Measurements from ENCODE around the gene TECPR2.
A peak's percentile ranks its signal among the peaks of the same experiment; 100 is the strongest.
"Not testable (repeated sequence)": the region's sequence is repeated elsewhere in the genome, so short reads cannot be mapped to it uniquely, and the experiment has no call there.

The TECPR2 gene

GRCh38 chr14:102513899-102514772, 151.4 kb downstream of the TECPR2 start:
- no peak for ATAC-seq
- H3K9me3 Mint-ChIP-seq, result no peaks in the 10 kb centered on the region
- peaks cover 23% of the 10 kb centered on the region for H3K4me1 Mint-ChIP-seq
- no peak overlapping the region for H3K4me3 Mint-ChIP-seq
- H3K27ac Mint-ChIP-seq, result no peak overlapping the region
- peaks cover 11% of the 10 kb centered on the region for H3K27me3 Mint-ChIP-seq
- no peaks in the 10 kb centered on the region for H3K36me3 Mint-ChIP-seq

DNA sequence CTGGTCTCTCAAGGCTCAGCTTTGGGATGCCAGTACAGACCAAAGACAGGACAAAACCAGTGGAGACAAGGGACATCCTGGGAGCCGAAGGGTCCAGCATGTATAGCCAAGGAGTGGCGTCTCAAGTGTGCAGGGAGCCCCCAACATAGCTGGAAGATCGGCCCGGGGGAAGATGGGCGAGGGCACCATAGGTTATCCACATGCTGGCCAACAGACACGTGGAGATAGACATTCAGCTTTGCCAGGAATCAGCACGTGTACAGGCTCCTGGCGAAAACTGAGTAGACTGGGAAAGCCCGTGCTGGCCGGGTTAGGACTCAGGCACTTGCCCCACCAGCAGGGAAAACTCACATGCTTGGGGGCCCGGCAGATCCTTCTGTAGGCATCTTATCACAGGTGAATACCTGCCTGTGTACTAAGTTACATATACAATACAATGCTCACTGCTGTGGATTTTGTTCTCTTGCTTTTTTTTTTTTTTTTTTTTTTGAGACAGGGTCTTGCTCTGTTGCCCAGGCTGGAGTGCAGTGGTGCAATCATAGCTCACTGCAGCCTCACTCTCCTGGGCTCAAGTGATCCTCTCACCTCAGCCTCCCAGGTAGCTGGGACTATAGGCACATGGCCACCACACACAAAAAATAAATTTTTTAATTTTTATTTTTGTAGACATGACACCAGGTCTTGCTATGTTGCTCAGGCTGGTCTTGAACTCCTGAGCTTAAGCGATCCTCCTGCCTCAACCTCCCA, 152.4 kb downstream of the TECPR2 start:
- H3K9me3 Mint-ChIP-seq, result no peaks in the 10 kb centered on the region
- ATAC-seq, result no peak
- H3K4me3 Mint-ChIP-seq, result no peak overlapping the region
- no peak overlapping the region for H3K27ac Mint-ChIP-seq
- H3K36me3 Mint-ChIP-seq, result no peaks in the 10 kb centered on the region
- H3K27me3 Mint-ChIP-seq, result peaks cover 11% of the 10 kb centered on the region
- peaks cover 21% of the 10 kb centered on the region for H3K4me1 Mint-ChIP-seq

DNA sequence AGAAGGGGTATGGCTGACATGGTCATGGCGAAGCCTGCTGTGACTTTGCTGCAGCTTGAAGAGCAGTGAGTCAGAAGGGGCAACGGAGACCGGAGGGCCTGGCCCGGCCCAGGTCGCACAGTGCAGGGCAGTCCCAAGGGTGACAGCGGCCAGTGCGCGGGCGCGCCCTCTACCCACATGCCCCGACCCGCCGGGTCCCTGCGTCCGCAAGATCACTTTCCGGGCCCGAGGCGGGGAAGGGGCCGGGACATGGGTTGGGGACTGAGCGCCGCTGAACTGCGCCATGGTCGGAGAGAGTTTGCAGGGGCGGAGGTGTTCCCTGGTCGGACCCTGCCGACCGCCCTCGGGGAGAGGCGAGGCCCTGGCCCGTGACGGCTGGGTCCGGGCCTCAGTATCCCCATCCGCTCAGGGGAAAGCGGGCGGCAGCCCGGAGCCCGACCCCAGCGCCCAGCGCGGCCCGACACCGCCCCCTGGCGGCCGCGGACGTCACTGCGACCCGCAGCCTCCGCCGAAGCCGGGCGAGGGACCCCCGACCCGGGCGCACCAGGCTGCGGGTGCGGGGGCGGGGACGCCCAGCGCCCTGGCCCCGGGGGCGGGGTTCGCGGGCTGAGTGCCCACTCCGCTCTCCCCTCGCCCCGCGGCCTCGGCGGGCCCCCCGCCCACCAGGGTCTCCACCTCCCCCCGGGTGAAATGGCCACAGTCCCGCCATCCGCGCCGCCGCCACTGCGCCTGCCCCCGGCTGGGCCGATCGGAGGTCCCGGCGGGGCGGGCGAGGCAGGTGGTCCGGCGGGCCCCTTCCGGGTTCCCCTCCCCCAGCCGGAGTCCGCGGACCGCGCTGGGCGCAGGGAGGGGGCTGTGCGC, 154.0 kb downstream of the TECPR2 start:
- H3K27ac Mint-ChIP-seq, result peak overlapping the region; percentile 92
- peak overlapping the region; percentile 84 for H3K4me3 Mint-ChIP-seq
- H3K9me3 Mint-ChIP-seq, result no peaks in the 10 kb centered on the region
- H3K36me3 Mint-ChIP-seq, result no peaks in the 10 kb centered on the region
- peaks cover 11% of the 10 kb centered on the region for H3K4me1 Mint-ChIP-seq
- ATAC-seq, result peak; percentile 86
- H3K27me3 Mint-ChIP-seq, result peaks cover 11% of the 10 kb centered on the region

- ATAC-seq, result peak; percentile 32
- peak overlapping the region; percentile 92 for H3K27ac Mint-ChIP-seq
- H3K9me3 Mint-ChIP-seq, result no peaks in the 10 kb centered on the region
- H3K36me3 Mint-ChIP-seq, result no peaks in the 10 kb centered on the region
- peak overlapping the region; percentile 84 for H3K4me3 Mint-ChIP-seq
- peaks cover 11% of the 10 kb centered on the region for H3K4me1 Mint-ChIP-seq
- peaks cover 11% of the 10 kb centered on the region for H3K27me3 Mint-ChIP-seq
Measured at GRCh38 chr14:102517392-102518062, 154.8 kb downstream of the TECPR2 start.

GRCh38 chr14:102518063-102518648, 155.4 kb downstream of the TECPR2 start:
- no peaks in the 10 kb centered on the region for H3K36me3 Mint-ChIP-seq
- ATAC-seq, result no peak
- peaks cover 6% of the 10 kb centered on the region for H3K27me3 Mint-ChIP-seq
- H3K27ac Mint-ChIP-seq, result peak overlapping the region; percentile 92
- peak overlapping the region; percentile 12 for H3K4me3 Mint-ChIP-seq
- H3K4me1 Mint-ChIP-seq, result peaks cover 16% of the 10 kb centered on the region
- no peaks in the 10 kb centered on the region for H3K9me3 Mint-ChIP-seq

GRCh38 chr14:102519709-102520108, 157.0 kb downstream of the TECPR2 start:
- not testable (repeated sequence) for H3K4me3 Mint-ChIP-seq, ATAC-seq, H3K27ac Mint-ChIP-seq, H3K9me3 Mint-ChIP-seq, H3K36me3 Mint-ChIP-seq, H3K27me3 Mint-ChIP-seq
- H3K4me1 Mint-ChIP-seq, result peaks cover 26% of the 10 kb centered on the region

GRCh38 chr14:102523200-102523568, 160.4 kb downstream of the TECPR2 start:
- no peak for ATAC-seq
- peak overlapping the region; percentile 87 for H3K27ac Mint-ChIP-seq

DNA sequence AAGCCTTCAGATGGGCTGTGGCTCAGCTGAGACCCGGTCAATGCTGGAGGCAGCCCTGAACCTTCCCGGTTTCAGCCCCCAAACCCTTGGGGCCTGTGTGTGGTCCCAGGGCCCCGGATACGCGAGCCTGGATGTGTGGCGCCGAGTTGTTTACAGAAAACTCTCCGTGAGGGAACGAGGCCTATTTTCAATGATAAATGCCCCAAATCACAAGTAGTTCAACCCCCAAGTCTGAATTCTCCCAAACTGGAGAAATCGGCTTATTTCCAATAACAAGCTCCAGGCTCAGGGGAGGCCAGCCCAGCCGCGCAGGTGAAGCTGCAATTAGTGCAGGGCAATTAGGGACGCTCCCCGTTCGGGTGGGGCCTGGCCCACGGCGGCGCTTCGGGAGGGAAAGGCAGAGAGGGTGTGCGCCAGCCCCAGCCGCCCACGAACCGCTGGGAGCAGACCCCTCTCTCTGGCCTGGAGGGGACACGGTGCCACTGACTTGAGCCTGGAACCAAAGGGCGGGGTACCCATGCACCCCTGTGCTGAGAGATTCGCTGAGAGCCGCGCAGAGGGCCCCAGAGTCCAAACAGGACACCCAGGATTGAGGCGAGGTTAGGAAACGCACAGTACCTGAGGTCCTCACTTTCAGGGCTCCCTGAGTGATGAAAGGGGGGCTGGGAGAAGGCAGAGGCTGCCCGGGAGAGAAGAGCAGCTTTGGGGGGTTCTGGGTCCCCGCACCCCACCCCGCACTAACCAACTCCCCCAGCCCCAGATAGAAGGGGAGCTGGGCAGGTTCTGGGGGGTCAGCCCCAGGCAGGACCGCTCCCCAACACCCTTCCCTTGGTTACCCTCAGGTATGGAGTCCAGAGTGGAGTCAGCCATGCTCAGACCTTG, 161.1 kb downstream of the TECPR2 start:
- Mint-ChIP-seq H3K4me3 (peak overlapping the region; percentile 68), H3K27me3 (no peaks in the 10 kb centered on the region), H3K9me3 (no peaks in the 10 kb centered on the region), H3K36me3 (no peaks in the 10 kb centered on the region), H3K4me1 (peaks cover 27% of the 10 kb centered on the region), H3K27ac (peak overlapping the region; percentile 87)
- peak; percentile 0 for ATAC-seq

More at GRCh38 chr14:102523200-102523568, 160.4 kb downstream of the TECPR2 start:
- Mint-ChIP-seq H3K4me3 (peak overlapping the region; percentile 47), H3K9me3 (no peaks in the 10 kb centered on the region), H3K4me1 (peaks cover 27% of the 10 kb centered on the region), H3K27me3 (no peaks in the 10 kb centered on the region), H3K36me3 (no peaks in the 10 kb centered on the region)

DNA sequence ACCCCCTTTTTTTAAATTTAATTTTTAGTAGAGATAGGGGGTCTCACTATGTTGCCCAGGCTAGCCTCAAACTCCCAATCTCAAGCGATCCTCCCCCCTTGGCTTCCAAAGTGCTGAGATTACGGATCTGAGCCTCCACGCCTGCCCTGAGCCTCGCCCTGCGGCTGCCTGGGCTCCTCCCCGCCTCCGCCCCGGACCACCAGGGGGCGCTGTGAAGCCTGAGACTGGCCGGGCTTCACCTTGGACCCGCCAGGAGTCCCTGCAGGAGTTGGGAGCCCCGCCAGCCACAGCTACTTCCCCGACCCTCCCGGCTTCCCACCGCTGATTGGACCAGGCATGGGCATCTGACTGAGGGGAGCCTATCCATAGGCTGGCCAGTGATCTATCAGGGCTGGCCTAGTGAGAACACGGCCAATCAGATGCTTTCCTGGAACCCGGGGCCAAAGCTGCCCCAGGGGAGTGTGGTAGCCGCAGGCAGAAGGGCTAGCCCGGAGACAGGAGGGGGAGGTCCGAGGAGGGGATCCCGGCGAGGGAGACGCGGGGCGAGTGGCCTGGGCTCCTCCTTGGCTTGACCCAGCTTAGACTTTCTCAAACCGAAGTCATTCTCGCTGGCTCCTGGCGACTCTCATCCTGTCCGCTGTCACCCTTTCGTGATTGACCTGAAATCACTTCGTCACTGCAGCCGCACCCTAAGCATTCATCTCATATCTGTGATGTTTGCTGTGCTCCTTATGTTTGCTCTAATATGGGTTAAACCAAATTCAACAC, 161.9 kb downstream of the TECPR2 start:
- H3K4me3 Mint-ChIP-seq, result peak overlapping the region; percentile 84
- peak; percentile 98 for ATAC-seq
- H3K27me3 Mint-ChIP-seq, result no peaks in the 10 kb centered on the region
- peak overlapping the region; percentile 87 for H3K27ac Mint-ChIP-seq
- H3K36me3 Mint-ChIP-seq, result no peaks in the 10 kb centered on the region
- H3K9me3 Mint-ChIP-seq, result no peaks in the 10 kb centered on the region
- peaks cover 27% of the 10 kb centered on the region for H3K4me1 Mint-ChIP-seq

DNA sequence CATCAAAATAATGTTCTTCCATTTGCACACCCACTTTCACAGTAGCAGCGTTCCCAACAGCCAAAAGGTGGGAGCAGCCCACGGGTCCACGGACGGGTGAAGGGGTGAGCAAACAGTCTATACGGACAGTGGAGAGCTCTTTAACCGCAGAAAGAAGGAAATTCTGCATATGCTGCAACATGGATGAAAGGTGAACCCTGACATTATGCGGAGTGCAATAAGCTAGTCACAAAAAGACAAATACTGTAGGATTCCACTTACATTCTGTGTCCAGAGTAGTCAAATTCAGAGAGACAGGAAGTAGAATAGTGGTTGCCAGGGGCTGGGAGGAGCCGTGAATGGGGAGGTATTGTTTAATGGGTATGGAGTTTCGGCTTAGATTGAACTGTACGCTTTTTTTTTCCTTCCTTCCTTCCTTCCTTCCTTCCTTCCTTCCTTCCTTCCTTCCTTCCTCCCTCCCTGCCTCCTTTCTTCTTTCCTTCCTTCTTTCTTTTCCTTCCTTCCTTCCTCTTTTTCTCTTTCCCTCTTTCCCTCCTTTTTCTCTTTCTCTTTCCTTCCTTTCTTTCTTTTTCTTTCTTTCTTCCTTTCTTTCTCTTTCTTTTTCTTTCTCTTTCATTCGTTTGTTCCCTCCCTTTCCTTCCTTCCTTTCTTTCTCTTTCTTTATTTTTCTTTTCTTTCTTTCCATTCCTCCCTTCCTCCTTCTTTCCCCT, 162.6 kb downstream of the TECPR2 start:
- H3K9me3 Mint-ChIP-seq, result no peaks in the 10 kb centered on the region
- H3K27ac Mint-ChIP-seq, result peak overlapping the region; percentile 87
- peaks cover 31% of the 10 kb centered on the region for H3K4me1 Mint-ChIP-seq
- no peaks in the 10 kb centered on the region for H3K27me3 Mint-ChIP-seq
- peak overlapping the region; percentile 84 for H3K4me3 Mint-ChIP-seq
- peak; percentile 38 for ATAC-seq
- no peaks in the 10 kb centered on the region for H3K36me3 Mint-ChIP-seq

GRCh38 chr14:102525929-102526497, 163.3 kb downstream of the TECPR2 start:
- Mint-ChIP-seq H3K27me3 (no peaks in the 10 kb centered on the region), H3K27ac (peak overlapping the region; percentile 87), H3K4me1 (peaks cover 38% of the 10 kb centered on the region), H3K36me3 (no peaks in the 10 kb centered on the region), H3K9me3 (no peaks in the 10 kb centered on the region), H3K4me3 (peak overlapping the region; percentile 84)
- ATAC-seq, result no peak

- Mint-ChIP-seq H3K4me3 (no peak overlapping the region), H3K27ac (no peak overlapping the region), H3K36me3 (no peaks in the 10 kb centered on the region), H3K4me1 (peaks cover 37% of the 10 kb centered on the region), H3K9me3 (no peaks in the 10 kb centered on the region), H3K27me3 (no peaks in the 10 kb centered on the region)
- no peak for ATAC-seq
Measured at GRCh38 chr14:102528431-102529170, 165.9 kb downstream of the TECPR2 start.

Measured in stimulated activated memory B cell treated with anti-CD40 and anti-IgM and Interleukin-4, amounts not matched to agents 10 μg/mL and 1 μg/mL and 100 μg/mL, for 72 hours (primary cell).